Measurements from ENCODE around the gene MYOM1.
"Not testable (repeated sequence)": the region's sequence is repeated elsewhere in the genome, so short reads cannot be mapped to it uniquely, and the experiment has no call there.

The MYOM1 gene

DNA sequence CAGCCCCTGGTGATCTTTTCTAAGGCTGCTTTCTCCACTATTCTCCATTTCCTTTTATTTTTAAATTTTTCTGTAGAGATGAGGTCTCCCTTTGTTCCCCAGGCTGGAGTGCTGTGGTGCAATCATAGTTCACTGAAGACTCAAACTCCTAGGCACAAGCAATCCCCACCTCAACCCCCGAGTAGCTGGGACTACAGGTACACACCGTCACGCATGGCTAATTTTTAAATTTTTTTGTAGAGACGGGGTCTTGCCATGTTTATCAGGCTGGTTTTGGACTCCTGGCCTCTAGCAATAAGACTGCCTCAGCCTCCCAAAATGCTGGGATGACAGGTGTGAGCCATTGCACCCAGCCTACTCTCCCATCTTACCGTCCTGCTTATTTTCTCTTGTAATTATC lies 184.1 kb downstream of the MYOM1 start:
- no peak for DNase-seq (ENCODE audit: low read depth in 3 of 3)

DNA sequence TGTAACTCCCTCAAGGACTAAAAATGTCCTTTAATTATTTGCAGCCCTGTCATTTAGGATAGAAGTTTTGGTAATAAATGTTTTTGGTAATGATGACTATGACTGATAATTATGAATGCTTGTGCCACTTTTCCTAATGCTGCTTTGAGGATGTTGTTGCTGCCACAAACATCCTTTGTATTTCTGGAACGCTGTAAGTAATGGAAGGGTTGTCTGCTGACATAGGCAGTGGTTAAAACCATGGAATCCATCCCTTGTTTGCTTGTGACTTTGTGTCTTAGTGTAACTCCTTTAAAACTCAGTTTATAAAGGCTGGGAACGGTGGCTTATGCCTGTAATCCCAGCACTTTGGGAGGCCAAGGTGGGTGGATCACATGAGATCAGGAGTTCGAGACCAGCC lies 187.0 kb downstream of the MYOM1 start:
- no peak for DNase-seq (ENCODE audit: low read depth in 3 of 3)

DNA sequence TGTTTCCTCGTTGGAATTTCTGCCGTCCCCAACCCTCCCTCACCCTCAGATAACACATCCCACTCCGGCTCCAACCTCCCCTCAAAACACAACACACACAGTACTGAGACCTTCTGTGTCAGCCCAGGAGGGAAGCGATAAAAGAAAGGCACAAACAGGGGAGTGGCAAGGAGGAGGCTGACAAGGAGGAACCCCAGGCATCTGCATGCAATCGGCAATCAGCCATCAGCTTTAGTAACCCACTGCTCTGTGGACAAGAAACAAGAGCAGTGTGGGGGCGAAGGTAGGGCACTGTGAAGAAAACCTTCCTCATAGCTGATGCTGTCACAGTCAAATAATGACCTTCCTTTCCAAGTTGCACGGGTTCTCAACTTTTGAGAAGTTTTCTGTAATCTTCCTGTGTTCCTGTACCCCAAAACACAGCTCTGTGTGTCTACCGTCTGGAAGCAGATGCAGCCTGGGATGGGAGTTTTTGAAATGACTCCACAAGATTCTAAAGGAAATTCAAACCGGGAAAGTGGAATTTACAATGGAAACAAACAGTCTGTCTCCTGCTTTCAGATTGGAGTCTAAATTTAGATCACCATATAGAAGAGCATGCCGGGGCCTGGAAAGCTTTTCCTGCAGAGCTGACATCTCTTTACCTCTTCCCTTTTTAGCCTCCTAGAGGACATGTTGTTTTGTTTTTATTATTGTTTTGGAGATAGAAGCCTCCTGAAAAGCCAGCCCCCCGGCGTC lies 190.4 kb downstream of the MYOM1 start:
- no peak for DNase-seq (ENCODE audit: low read depth in 3 of 3)

DNA sequence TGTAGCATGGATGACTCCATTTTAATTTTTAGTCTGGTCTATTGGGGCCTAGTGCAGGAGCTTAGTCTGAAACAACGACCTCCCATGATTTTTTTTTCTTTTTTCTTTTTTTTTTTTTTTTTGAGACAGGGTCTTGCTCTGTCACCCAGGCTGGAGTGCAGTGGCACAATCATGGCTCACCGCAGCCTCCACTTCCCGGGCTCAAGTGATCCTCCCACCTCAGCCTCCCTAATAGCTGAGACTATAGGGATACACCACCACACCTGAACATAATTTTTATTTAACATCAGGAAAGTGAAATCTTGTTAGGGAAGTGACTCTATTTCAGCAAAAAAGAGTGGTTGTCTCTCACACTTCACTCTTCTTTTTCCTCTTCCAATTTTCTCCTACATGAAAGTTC lies 191.7 kb downstream of the MYOM1 start:
- DNase-seq (ENCODE audit: low read depth in 3 of 3), result not testable (repeated sequence)

DNA sequence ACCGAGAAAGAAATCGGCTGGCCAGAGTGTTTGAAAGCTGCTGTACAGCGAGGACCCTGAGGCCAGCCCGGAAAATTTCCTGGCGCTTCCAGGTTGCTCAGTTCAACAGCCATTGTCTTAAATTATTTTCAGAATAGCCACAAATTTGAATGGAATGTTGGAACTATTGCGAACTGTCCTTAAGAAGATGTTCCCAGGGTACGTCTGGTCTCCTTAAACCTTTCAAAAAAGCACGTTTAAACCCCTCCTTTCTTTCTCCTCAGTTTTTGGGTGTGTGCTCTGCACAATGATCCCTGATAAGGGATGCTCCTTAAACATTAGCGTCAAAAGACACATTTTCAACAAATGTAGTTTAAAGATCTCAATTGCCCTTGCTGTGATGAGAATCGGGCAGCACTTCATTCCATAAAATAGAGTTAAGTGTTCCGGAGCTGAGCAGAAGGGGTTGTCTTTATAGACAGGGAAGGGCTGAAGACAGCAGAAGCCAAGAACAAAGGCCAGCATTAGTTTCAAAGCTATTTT lies 192.3 kb downstream of the MYOM1 start:
- no peak for DNase-seq (ENCODE audit: low read depth in 3 of 3)

DNA sequence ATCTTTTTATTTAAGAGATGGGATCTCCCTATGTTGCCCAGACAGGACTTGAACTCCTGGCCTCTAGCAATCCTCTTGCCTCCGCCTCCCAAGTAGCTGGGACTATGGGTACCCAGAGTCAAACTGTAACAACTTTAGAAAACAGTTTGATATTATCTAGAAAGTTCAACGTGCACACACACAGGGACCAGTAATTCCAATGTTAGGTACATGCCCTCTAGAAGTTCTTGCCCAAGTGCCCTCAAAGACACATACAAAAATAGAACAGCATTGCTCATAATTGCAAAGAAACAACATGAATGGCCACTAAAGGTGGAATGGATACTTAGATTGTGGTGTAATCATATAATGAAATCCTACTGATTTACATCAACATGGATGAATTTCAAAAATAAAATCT lies 194.2 kb downstream of the MYOM1 start:
- no peak for DNase-seq (ENCODE audit: low read depth in 3 of 3)

DNA sequence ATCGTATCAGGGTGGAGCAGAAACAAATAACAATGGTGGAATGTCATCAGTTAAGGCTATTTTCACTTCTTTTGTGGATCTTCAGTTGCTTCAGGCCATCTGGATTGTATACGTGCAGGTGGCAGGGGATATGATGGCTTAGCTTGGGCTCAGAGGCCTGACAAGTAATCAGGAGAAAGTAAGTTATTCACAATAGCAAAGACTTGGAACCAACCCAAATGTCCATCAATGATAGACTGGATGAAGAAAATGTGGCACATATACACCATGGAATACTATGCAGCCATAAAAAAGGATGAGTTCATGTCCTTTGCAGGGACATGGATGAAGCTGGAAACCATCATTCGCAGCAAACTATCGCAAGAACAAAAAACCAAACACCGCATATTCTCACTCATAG lies 196.2 kb downstream of the MYOM1 start:
- not testable (repeated sequence) for DNase-seq (ENCODE audit: low read depth in 3 of 3)

All from stimulated activated CD4-positive, alpha-beta T cell treated with anti-CD3 and anti-CD28 coated beads, TNF-alpha, amount 100 ng/mL, for 48 hours (primary cell).